K562 (cell line): ENCODE results near the gene NPC1. TPM values are rescaled to one million over a fixed set of nuclear protein-coding genes. Genes with fewer than 3 reads are reported as not detected.
A peak's percentile ranks its signal among the peaks of the same experiment; 100 is the strongest.

Experiments
- ASH1L ChIP-seq: fragments of 450-650 bp; IDR thresholded peaks from 2 replicates; pipeline ENCODE4 v1.6.1; 2018; ENCODE audit warnings: borderline replicate concordance, mild to moderate bottlenecking, low read depth; ENCODE audit not compliant: partially characterized antibody
- CCAR2 ChIP-seq: fragments of 200-400 bp; formaldehyde crosslinking; IDR thresholded peaks from 2 replicates; pipeline ENCODE4 v1.6.1; 2017; ENCODE audit warnings: mild to moderate bottlenecking, low read depth, low read length
- ESRRA ChIP-seq: fragments of 450-650 bp; IDR thresholded peaks from 2 replicates; pipeline ENCODE4 v1.6.1; 2014; ENCODE audit warnings: low read depth, mild to moderate bottlenecking, moderate library complexity, borderline replicate concordance
- FOXJ2 ChIP-seq: fragments of 200-800 bp; sonication (Bioruptor generic); IDR thresholded peaks from 2 replicates; pipeline ENCODE4 v1.6.1; 2016; ENCODE audit warnings: missing genetic modification characterization, missing compliant biosample characterization
- GATAD2A ChIP-seq: fragments of 450-650 bp; IDR thresholded peaks from 2 replicates; pipeline ENCODE4 v1.6.1; 2017
- GTF2A2 ChIP-seq: IDR thresholded peaks from 2 replicates; pipeline ENCODE4 v1.6.1; 2016; ENCODE audit warnings: mild to moderate bottlenecking, missing genetic modification characterization, missing compliant biosample characterization
- LCOR ChIP-seq: sonication (generic); formaldehyde crosslinking; IDR thresholded peaks from 2 replicates; pipeline ENCODE4 v1.8.0; 2022; ENCODE audit warnings: mild to moderate bottlenecking, missing genetic modification reagents
- MTF1 ChIP-seq: fragments of 250-450 bp; sonication (Bioruptor Pico); IDR thresholded peaks from 2 replicates; pipeline ENCODE4 v1.9.0; 2021; ENCODE audit warnings: moderate library complexity, mild to moderate bottlenecking, inconsistent platforms, borderline replicate concordance
- MXI1 ChIP-seq: IDR thresholded peaks from 2 replicates; pipeline ENCODE4 v1.6.1; 2011; ENCODE audit warnings: low read depth, mild to moderate bottlenecking, improper control_type of control experiment, low read length
- NCOA1 ChIP-seq: fragments of 450-650 bp; IDR thresholded peaks from 2 replicates; pipeline ENCODE4 v1.6.1; 2016; ENCODE audit warnings: low read depth
- NFIC ChIP-seq: fragments of 450-650 bp; IDR thresholded peaks from 2 replicates; pipeline ENCODE4 v1.6.1; 2017; ENCODE audit warnings: mild to moderate bottlenecking, inconsistent platforms
- PHB2 ChIP-seq: fragments of 450-650 bp; IDR thresholded peaks from 2 replicates; pipeline ENCODE4 v1.6.1; 2017; ENCODE audit warnings: low read depth
- SIN3B ChIP-seq: fragments of 450-650 bp; IDR thresholded peaks from 2 replicates; pipeline ENCODE4 v1.6.1; 2017; ENCODE audit warnings: low read depth, mild to moderate bottlenecking, moderate library complexity
- SMAD2 ChIP-seq: fragments of 150-350 bp; IDR thresholded peaks from 2 replicates; pipeline ENCODE4 v1.6.1; 2014; ENCODE audit warnings: low read depth, mild to moderate bottlenecking, low read length
- TFAM ChIP-seq: fragments of 250-450 bp; sonication (Bioruptor Pico); conservative IDR thresholded peaks from 2 replicates; pipeline ENCODE4 v1.5.0; 2021; ENCODE audit warnings: mild to moderate bottlenecking, moderate library complexity
- THRAP3 ChIP-seq: fragments of 450-650 bp; IDR thresholded peaks from 2 replicates; pipeline ENCODE4 v1.6.1; 2016; ENCODE audit warnings: mild to moderate bottlenecking, inconsistent platforms, borderline replicate concordance
- ZBTB34 ChIP-seq: fragments of 250-450 bp; sonication (Bioruptor Pico); IDR thresholded peaks from 2 replicates; pipeline ENCODE4 v1.8.0; 2021; ENCODE audit warnings: mild to moderate bottlenecking, moderate library complexity
- ZBTB43 ChIP-seq: sonication (generic); formaldehyde crosslinking; IDR thresholded peaks from 2 replicates; pipeline ENCODE4 v1.8.0; 2023; ENCODE audit warnings: mild to moderate bottlenecking, missing genetic modification reagents
- ZNF121 ChIP-seq: sonication (generic); formaldehyde crosslinking; conservative IDR thresholded peaks from 2 replicates; pipeline ENCODE4 v1.8.0; 2022; ENCODE audit warnings: missing genetic modification reagents
- ZNF184 ChIP-seq: sonication (generic); formaldehyde crosslinking; IDR thresholded peaks from 2 replicates; pipeline ENCODE4 v1.5.0; 2020; ENCODE audit warnings: missing genetic modification reagents
- polyA plus RNA-seq, 8 experiments: library from polyadenylated mRNA; depleted of rRNA in 4 of 8; stranded (reverse) in 5 of 8; unstranded in 3 of 8; fragments of >200 nt; fragmentation: Nextera tagmentation in 2 of 8; fragmentation: Illumina TruSeq in 1 of 8; extraction: Ambion mirVana in 2 of 8; extraction: Trizol in 1 of 8; gene quantifications; 2 replicates each; pipeline versions ENCODE4 v1.2.1 to v1.2.3, GENCODE V29; 2011 to 2014; ENCODE audit warnings: inconsistent platforms in 1 of 8, missing spikeins in 1 of 8
- total RNA-seq, 7 experiments: library from RNA; depleted of rRNA in 6 of 7; stranded (reverse); fragments of >200 nt in 6 of 7; fragmentation: Illumina TruSeq in 2 of 7; extraction: Trizol in 2 of 7; gene quantifications; 2 replicates each; pipeline versions ENCODE4 v1.2.1 to v1.2.3, GENCODE V29; 2011 to 2021; ENCODE audit warnings: low replicate concordance in 1 of 7
- TF ChIP-seq, protein P1 (sequence below): IDR thresholded peaks from 2 replicates; pipeline ENCODE4 v1.6.1; 2016; ENCODE audit warnings: missing genetic modification characterization, missing compliant biosample characterization
- TF ChIP-seq, protein P2 (sequence below): sonication (generic); formaldehyde crosslinking; IDR thresholded peaks from 2 replicates; pipeline ENCODE4 v1.8.0; 2022; ENCODE audit warnings: missing genetic modification reagents, mild to moderate bottlenecking, borderline replicate concordance

The NPC1 gene
- total and polyA plus RNA-seq, 9 of the 15 experiments (the other 6 are each of a cell fraction or from before 2014, with no cell fraction given): 17.1 to 45.9 (median 27.6) TPM

GRCh38 chr18:23528580-23529472 is 57.5 kb downstream of the NPC1 start (continued):
- TF ChIP-seq TFAM (CRISPR knock-in tag) (no peak), FOXJ2 (tag) (peak; percentile 77), THRAP3 (no peak), ESRRA (no peak), GTF2A2 (no peak), ZNF184 (CRISPR knock-in tag) (no peak), NFIC (no peak; the same call in 1 of the 2 replicates), ASH1L (no peak), GATAD2A (0 out of 2 replicates have a peak, but pooled peaks have one; percentile 36), PHB2 (no peak), ZBTB43 (CRISPR knock-in tag) (no peak), MXI1 (no peak), CCAR2 (no peak), MTF1 (no peak), SMAD2 (no peak), NCOA1 (peak; percentile 76), ZNF121 (CRISPR knock-in tag) (no peak), ZBTB34 (CRISPR knock-in tag) (no peak; the same call in 1 of the 2 replicates), LCOR (peak; percentile 29; the same call in 1 of the 2 replicates), SIN3B (no peak)
- TF ChIP-seq, protein P1, sequence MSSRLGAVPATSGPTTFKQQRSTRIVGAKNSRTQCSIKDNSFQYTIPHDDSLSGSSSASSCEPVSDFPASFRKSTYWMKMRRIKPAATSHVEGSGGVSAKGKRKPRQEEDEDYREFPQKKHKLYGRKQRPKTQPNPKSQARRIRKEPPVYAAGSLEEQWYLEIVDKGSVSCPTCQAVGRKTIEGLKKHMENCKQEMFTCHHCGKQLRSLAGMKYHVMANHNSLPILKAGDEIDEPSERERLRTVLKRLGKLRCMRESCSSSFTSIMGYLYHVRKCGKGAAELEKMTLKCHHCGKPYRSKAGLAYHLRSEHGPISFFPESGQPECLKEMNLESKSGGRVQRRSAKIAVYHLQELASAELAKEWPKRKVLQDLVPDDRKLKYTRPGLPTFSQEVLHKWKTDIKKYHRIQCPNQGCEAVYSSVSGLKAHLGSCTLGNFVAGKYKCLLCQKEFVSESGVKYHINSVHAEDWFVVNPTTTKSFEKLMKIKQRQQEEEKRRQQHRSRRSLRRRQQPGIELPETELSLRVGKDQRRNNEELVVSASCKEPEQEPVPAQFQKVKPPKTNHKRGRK (tag): no peak
- TF ChIP-seq, protein P2, sequence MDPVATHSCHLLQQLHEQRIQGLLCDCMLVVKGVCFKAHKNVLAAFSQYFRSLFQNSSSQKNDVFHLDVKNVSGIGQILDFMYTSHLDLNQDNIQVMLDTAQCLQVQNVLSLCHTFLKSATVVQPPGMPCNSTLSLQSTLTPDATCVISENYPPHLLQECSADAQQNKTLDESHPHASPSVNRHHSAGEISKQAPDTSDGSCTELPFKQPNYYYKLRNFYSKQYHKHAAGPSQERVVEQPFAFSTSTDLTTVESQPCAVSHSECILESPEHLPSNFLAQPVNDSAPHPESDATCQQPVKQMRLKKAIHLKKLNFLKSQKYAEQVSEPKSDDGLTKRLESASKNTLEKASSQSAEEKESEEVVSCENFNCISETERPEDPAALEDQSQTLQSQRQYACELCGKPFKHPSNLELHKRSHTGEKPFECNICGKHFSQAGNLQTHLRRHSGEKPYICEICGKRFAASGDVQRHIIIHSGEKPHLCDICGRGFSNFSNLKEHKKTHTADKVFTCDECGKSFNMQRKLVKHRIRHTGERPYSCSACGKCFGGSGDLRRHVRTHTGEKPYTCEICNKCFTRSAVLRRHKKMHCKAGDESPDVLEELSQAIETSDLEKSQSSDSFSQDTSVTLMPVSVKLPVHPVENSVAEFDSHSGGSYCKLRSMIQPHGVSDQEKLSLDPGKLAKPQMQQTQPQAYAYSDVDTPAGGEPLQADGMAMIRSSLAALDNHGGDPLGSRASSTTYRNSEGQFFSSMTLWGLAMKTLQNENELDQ: no peak
